GM19463 (cell line): Measurements from ENCODE around the gene STPG4.

Experiments used
- ATAC-seq: cut with Tn5 transposase; IDR thresholded peaks from one replicate; pipeline ENCODE4 v1.9.1; 2021; ENCODE audit warnings: mild to moderate bottlenecking, moderate library complexity; ENCODE audit not compliant: unreplicated experiment

The STPG4 gene

GRCh38 chr2:47037678-47038077 lies 117.4 kb downstream of the STPG4 start:
- no peak for ATAC-seq
